Measurements from ENCODE around the gene APOBEC3G. TPM values are rescaled to one million over a fixed set of nuclear protein-coding genes. Genes with fewer than 3 reads are reported as not detected.

APOBEC3G gene
- total and polyA plus RNA-seq, 10 of the 15 experiments (the other 5 are each of a cell fraction or from before 2014, with no cell fraction given): 103 to 232 (median 152) TPM

DNA sequence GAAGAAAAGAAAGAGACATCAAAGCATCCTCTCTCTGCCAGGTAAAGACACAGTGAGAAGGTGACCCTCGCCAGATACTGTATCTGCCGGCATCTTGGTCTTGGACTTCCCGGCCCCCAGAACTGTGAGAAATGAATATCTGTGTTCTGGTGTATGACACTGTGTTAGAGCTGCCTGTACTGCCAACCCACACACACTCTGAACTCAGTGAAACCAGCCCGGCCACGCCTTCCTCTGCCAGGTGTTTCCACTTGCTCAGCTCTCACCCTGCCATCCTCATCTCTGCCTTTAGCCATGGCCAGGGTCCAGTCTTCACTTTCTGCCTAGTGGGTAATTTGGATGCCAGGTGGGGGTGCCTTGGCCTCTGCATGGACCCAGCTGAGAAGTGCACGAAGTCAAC lies 51.4 kb downstream of the APOBEC3G start:
- ChIA-PET POLR2A (interaction anchor here (1.1 kb wide), 1 partner anchor 255 kb away, joined by 5 read pairs; no protein-coding TSS in a partner anchor), RAD21 (ENCODE audit: unreplicated experiment) (no interaction called here), SMC1A (ENCODE audit: uncharacterized antibody, unreplicated experiment) (interaction anchor here (1.5 kb wide), 1 partner anchor 10 kb away, joined by 4 read pairs; no protein-coding TSS in a partner anchor), CTCF (no interaction called here)
- no peak overlapping the region for H2AFZ ChIP-seq (ENCODE audit: control insufficient read depth, low read depth, low read length)
- ATAC-seq (peak; percentile 39; the same call in 1 of the 3 replicates), FAIRE-seq (peak; percentile 38), DNase-seq (ENCODE audit: low read depth, low spot score) (no peak)
- no peak overlapping the region for H3K9ac ChIP-seq (ENCODE audit: control insufficient read depth, insufficient read depth, low read length)
- TF ChIP-seq SIX5 (IDR thresholded peaks at IDR 0.05; ENCODE audit: low read depth, low read length, severe bottlenecking) (no peak), KDM1A (IDR thresholded peaks at IDR 0.05; ENCODE audit: borderline replicate concordance) (no peak), ZBED1 (IDR thresholded peaks at IDR 0.05; ENCODE audit: borderline replicate concordance) (no peak), ZNF622 (IDR thresholded peaks at IDR 0.05) (no peak), SRF (IDR thresholded peaks at IDR 0.05; ENCODE audit: low read depth in 2 of 2, low read length in 2 of 2) (no peak), BACH1 (IDR thresholded peaks at IDR 0.05; ENCODE audit: borderline replicate concordance) (no peak), PML (IDR thresholded peaks at IDR 0.05; ENCODE audit: low read length) (no peak), SMC3 (IDR thresholded peaks at IDR 0.05; ENCODE audit: borderline replicate concordance, low read length) (no peak), ETV6 (conservative IDR thresholded peaks at IDR 0.05 in 1 of 2, IDR thresholded peaks at IDR 0.05 in 1 of 2; ENCODE audit: borderline replicate concordance in 1 of 2, low read depth in 1 of 2) (no peak), KLF5 (IDR thresholded peaks at IDR 0.05; ENCODE audit: partially characterized antibody) (no peak), RBBP5 (conservative IDR thresholded peaks at IDR 0.05) (no peak), CHD1 (IDR thresholded peaks at IDR 0.05; ENCODE audit: low read depth, low read length) (no peak), EED (IDR thresholded peaks at IDR 0.05; ENCODE audit: low read depth) (no peak)
- TF ChIP-seq, protein P1, sequence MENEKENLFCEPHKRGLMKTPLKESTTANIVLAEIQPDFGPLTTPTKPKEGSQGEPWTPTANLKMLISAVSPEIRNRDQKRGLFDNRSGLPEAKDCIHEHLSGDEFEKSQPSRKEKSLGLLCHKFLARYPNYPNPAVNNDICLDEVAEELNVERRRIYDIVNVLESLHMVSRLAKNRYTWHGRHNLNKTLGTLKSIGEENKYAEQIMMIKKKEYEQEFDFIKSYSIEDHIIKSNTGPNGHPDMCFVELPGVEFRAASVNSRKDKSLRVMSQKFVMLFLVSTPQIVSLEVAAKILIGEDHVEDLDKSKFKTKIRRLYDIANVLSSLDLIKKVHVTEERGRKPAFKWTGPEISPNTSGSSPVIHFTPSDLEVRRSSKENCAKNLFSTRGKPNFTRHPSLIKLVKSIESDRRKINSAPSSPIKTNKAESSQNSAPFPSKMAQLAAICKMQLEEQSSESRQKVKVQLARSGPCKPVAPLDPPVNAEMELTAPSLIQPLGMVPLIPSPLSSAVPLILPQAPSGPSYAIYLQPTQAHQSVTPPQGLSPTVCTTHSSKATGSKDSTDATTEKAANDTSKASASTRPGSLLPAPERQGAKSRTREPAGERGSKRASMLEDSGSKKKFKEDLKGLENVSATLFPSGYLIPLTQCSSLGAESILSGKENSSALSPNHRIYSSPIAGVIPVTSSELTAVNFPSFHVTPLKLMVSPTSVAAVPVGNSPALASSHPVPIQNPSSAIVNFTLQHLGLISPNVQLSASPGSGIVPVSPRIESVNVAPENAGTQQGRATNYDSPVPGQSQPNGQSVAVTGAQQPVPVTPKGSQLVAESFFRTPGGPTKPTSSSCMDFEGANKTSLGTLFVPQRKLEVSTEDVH (IDR thresholded peaks at IDR 0.05; ENCODE audit: low read depth, partially characterized antibody): no peak
- TF ChIP-seq, protein P2, sequence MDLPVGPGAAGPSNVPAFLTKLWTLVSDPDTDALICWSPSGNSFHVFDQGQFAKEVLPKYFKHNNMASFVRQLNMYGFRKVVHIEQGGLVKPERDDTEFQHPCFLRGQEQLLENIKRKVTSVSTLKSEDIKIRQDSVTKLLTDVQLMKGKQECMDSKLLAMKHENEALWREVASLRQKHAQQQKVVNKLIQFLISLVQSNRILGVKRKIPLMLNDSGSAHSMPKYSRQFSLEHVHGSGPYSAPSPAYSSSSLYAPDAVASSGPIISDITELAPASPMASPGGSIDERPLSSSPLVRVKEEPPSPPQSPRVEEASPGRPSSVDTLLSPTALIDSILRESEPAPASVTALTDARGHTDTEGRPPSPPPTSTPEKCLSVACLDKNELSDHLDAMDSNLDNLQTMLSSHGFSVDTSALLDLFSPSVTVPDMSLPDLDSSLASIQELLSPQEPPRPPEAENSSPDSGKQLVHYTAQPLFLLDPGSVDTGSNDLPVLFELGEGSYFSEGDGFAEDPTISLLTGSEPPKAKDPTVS (IDR thresholded peaks at IDR 0.05; ENCODE audit: low read depth, low read length): no peak
- TF ChIP-seq, protein P3, sequence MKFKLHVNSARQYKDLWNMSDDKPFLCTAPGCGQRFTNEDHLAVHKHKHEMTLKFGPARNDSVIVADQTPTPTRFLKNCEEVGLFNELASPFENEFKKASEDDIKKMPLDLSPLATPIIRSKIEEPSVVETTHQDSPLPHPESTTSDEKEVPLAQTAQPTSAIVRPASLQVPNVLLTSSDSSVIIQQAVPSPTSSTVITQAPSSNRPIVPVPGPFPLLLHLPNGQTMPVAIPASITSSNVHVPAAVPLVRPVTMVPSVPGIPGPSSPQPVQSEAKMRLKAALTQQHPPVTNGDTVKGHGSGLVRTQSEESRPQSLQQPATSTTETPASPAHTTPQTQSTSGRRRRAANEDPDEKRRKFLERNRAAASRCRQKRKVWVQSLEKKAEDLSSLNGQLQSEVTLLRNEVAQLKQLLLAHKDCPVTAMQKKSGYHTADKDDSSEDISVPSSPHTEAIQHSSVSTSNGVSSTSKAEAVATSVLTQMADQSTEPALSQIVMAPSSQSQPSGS (IDR thresholded peaks at IDR 0.05; ENCODE audit: low read length): no peak
- TF ChIP-seq, protein P4, sequence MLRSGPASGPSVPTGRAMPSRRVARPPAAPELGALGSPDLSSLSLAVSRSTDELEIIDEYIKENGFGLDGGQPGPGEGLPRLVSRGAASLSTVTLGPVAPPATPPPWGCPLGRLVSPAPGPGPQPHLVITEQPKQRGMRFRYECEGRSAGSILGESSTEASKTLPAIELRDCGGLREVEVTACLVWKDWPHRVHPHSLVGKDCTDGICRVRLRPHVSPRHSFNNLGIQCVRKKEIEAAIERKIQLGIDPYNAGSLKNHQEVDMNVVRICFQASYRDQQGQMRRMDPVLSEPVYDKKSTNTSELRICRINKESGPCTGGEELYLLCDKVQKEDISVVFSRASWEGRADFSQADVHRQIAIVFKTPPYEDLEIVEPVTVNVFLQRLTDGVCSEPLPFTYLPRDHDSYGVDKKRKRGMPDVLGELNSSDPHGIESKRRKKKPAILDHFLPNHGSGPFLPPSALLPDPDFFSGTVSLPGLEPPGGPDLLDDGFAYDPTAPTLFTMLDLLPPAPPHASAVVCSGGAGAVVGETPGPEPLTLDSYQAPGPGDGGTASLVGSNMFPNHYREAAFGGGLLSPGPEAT (IDR thresholded peaks at IDR 0.05; ENCODE audit: low read depth): no peak
- H3K27ac ChIP-seq (ENCODE audit: control insufficient read depth, insufficient read depth): no peak overlapping the region
- intact Hi-C loops (cut with micrococcal nuclease; ENCODE audit: unreplicated experiment): loop anchor here (10.0 kb wide), 1 partner anchor 364 kb away; no protein-coding TSS in a partner anchor
- no peaks in the 10 kb centered on the region for H4K20me1 ChIP-seq (ENCODE audit: control insufficient read depth, insufficient read depth)
- H3K4me1 ChIP-seq (ENCODE audit: control insufficient read depth, insufficient read depth, low read length): no peaks in the 10 kb centered on the region
- 25% methylated on average over 6 of the region's 6 CpGs for WGBS (ENCODE audit: insufficient coverage, insufficient replicate concordance, low lambda C conversion rate, missing lambda C conversion rate)
- H3K9me3 ChIP-seq (replicated peaks; ENCODE audit: control insufficient read depth, insufficient read depth, low read length): no peaks in the 10 kb centered on the region
- H3K27me3 ChIP-seq (replicated peaks in 1 of 2; ENCODE audit: control insufficient read depth in 2 of 2, insufficient read depth in 2 of 2, low read length in 1 of 2): no peaks in the 10 kb centered on the region
- no peak overlapping the region for H3K4me3 ChIP-seq
- no peak overlapping the region for H3K4me2 ChIP-seq (ENCODE audit: control insufficient read depth, insufficient read depth)
- no peaks in the 10 kb centered on the region for H3K79me2 ChIP-seq (ENCODE audit: control insufficient read depth, insufficient read depth, low read length)
- H3K36me3 ChIP-seq (ENCODE audit: control insufficient read depth in 2 of 2, insufficient read depth in 2 of 2, low read length in 1 of 2): no peaks in the 10 kb centered on the region; a peak in 1 of 4 replicates
- in situ Hi-C loops (cut with MboI): loop anchor here (10.0 kb wide), 1 partner anchor 364 kb away; no protein-coding TSS in a partner anchor
- BruUV-seq (replicated peaks): no TSS peak
